Ishikawa (cell line): ENCODE data around the gene PIEZO2.

Experiments used
- CEBPB ChIP-seq: IDR thresholded peaks from 2 replicates; pipeline ENCODE4 v1.6.1; 2012
- CREB1 ChIP-seq: IDR thresholded peaks from 2 replicates; pipeline ENCODE4 v1.6.1; 2012; ENCODE audit warnings: low read depth
- EP300 ChIP-seq: IDR thresholded peaks from 2 replicates; pipeline ENCODE4 v1.6.1; 2012; ENCODE audit warnings: borderline replicate concordance
- MAX ChIP-seq: IDR thresholded peaks from 2 replicates; pipeline ENCODE4 v1.6.1; 2012
- RAD21 ChIP-seq: IDR thresholded peaks from 2 replicates; pipeline ENCODE4 v1.6.1; 2012; ENCODE audit warnings: low read depth
- REST ChIP-seq: IDR thresholded peaks from 2 replicates; pipeline ENCODE4 v1.6.1; 2012; ENCODE audit warnings: low read depth, mild to moderate bottlenecking
- TAF1 ChIP-seq: IDR thresholded peaks from 2 replicates; pipeline ENCODE4 v1.6.1; 2012; ENCODE audit warnings: low read depth, mild to moderate bottlenecking

GRCh38 chr18:11115276-11115675 lies 34.1 kb downstream of the PIEZO2 start:
- TF ChIP-seq REST = no peak
- TF ChIP-seq MAX = no peak
- TF ChIP-seq TAF1 = no peak
- TF ChIP-seq EP300 = no peak
- TF ChIP-seq CREB1 = no peak
- no peak for TF ChIP-seq CEBPB
- TF ChIP-seq RAD21 = no peak
